Keratinocyte (primary cell): ENCODE measurements around the gene OLFM3. TPM values are rescaled to one million over a fixed set of nuclear protein-coding genes. Genes with fewer than 3 reads are reported as not detected.

Source experiments
- DNase-seq: peaks from one replicate; pipeline ENCODE4 v3.0.0-alpha.2; 2011; ENCODE audit warnings: low read depth, missing footprints, low spot score
- FAIRE-seq: peaks from 2 replicates; lab custom pipeline; 2011; peaks lifted over from hg19 to GRCh38; lab: Jason Lieb, UNC
- H2AFZ ChIP-seq: 2 replicates; pipeline ENCODE4 v1.6.0; 2012; ENCODE audit warnings: low read length, control low read depth, inconsistent platforms; ENCODE audit not compliant: control insufficient read depth
- H3K27ac ChIP-seq: 2 replicates; pipeline ENCODE4 v1.5.1; 2011; ENCODE audit warnings: low read length; ENCODE audit not compliant: control insufficient read depth, insufficient read depth
- H3K27me3 ChIP-seq: 3 replicates; pipeline ENCODE4 v1.6.0; 2011; ENCODE audit warnings: low read length; ENCODE audit not compliant: control insufficient read depth, insufficient read depth; ENCODE audit errors: extremely low read depth
- H3K36me3 ChIP-seq, 2 experiments: 2 replicates in 1 of 2; 3 replicates in 1 of 2; pipeline ENCODE4 v1.5.1; 2011; ENCODE audit warnings: low read length in 2 of 2, mild to moderate bottlenecking in 1 of 2; ENCODE audit not compliant: control insufficient read depth in 2 of 2, insufficient read depth in 2 of 2; ENCODE audit errors: extremely low read depth in 1 of 2
- H3K4me1 ChIP-seq: 3 replicates; pipeline ENCODE4 v1.5.1; 2011; ENCODE audit warnings: low read length; ENCODE audit not compliant: control insufficient read depth, insufficient read depth; ENCODE audit errors: extremely low read depth
- H3K4me2 ChIP-seq: 3 replicates; pipeline ENCODE4 v1.6.0; 2011; ENCODE audit warnings: low read depth, low read length; ENCODE audit not compliant: control insufficient read depth, insufficient read depth; ENCODE audit errors: extremely low read depth
- H3K4me3 ChIP-seq, 3 experiments: fragments of 200-600 bp in 1 of 3; sonication (generic) in 1 of 3; 2 replicates in 2 of 3; 3 replicates in 1 of 3; pipeline ENCODE4 v1.5.1; 2011 to 2016; ENCODE audit warnings: low read length in 3 of 3, mild to moderate bottlenecking in 3 of 3, control low read depth in 2 of 3, inconsistent platforms in 1 of 3, low read depth in 1 of 3, mixed read lengths in 1 of 3, mixed run types in 1 of 3, moderate library complexity in 1 of 3; ENCODE audit not compliant: control insufficient read depth in 2 of 3, insufficient read depth in 2 of 3; ENCODE audit errors: extremely low read depth in 1 of 3
- H3K79me2 ChIP-seq: 2 replicates; pipeline ENCODE4 v1.6.0; 2012; ENCODE audit warnings: low read length; ENCODE audit not compliant: control insufficient read depth, insufficient read depth
- H3K9ac ChIP-seq: 3 replicates; pipeline ENCODE4 v1.6.0; 2011; ENCODE audit warnings: low read length; ENCODE audit not compliant: control insufficient read depth, insufficient read depth; ENCODE audit errors: extremely low read depth
- H3K9me1 ChIP-seq: 3 replicates; pipeline ENCODE4 v1.6.0; 2011; ENCODE audit warnings: low read length; ENCODE audit not compliant: control insufficient read depth, insufficient read depth; ENCODE audit errors: extremely low read depth
- H3K9me3 ChIP-seq: 2 replicates; pipeline ENCODE4 v1.5.1; 2012; ENCODE audit warnings: low read depth, low read length; ENCODE audit not compliant: control insufficient read depth
- H4K20me1 ChIP-seq: 3 replicates; pipeline ENCODE4 v1.6.0; 2011; ENCODE audit warnings: low read length; ENCODE audit not compliant: control insufficient read depth, insufficient read depth; ENCODE audit errors: extremely low read depth
- CTCF ChIP-seq, 3 experiments: IDR thresholded peaks in 1 of 3; conservative IDR thresholded peaks in 1 of 3; optimal IDR thresholded peaks in 1 of 3; 2 replicates in 2 of 3; 3 replicates in 1 of 3; pipeline versions ENCODE3 to v1.5.1; 2011; ENCODE audit warnings: low read length in 3 of 3, mild to moderate bottlenecking in 3 of 3, moderate library complexity in 2 of 3, control low read depth in 1 of 3, inconsistent platforms in 1 of 3; ENCODE audit not compliant: insufficient read depth in 2 of 3; ENCODE audit errors: extremely low read depth in 1 of 3
- EZH2 ChIP-seq: IDR thresholded peaks from one replicate; pipeline ENCODE4 v1.6.1; 2012; ENCODE audit warnings: inconsistent platforms, mild to moderate bottlenecking, low read length, moderate library complexity
- dilution Hi-C: fragments of 300-500 bp; cut with MboI; formaldehyde crosslinking; loops from one replicate; pipeline ENCODE4 v1.7.0; 2020; ENCODE audit warnings: low sequenced_read_pairs; ENCODE audit not compliant: extremely low pct_ligation_motif_present
- polyA plus RNA-seq, 5 experiments: library from polyadenylated mRNA; depleted of rRNA in 3 of 5; stranded (reverse) in 3 of 5; stranded (forward) in 1 of 5; unstranded in 1 of 5; fragments of >200 nt; gene quantifications; 1 replicate in 1 of 5; 2 replicates in 3 of 5; 3 replicates in 1 of 5; pipeline versions ENCODE4 v1.2.1 to v1.2.3, GENCODE V29; 2011 to 2012; ENCODE audit warnings: missing spikeins in 2 of 5, low read depth in 1 of 5, low replicate concordance in 1 of 5

The OLFM3 gene
- polyA plus RNA-seq, 1 donor (not counting 4 experiments of a cell fraction or from before 2014, with no cell fraction given) = not detected

GRCh38 chr1:101859941-101860340 is 136.8 kb downstream of the OLFM3 start:
- Histone ChIP-seq H2AFZ (no peak overlapping the region), H3K36me3 (no peaks in the 10 kb centered on the region), H3K27me3 (no peaks in the 10 kb centered on the region), H3K9ac (no peak overlapping the region), H3K79me2 (no peaks in the 10 kb centered on the region), H3K9me1 (no peaks in the 10 kb centered on the region), H3K27ac (no peak overlapping the region), H3K9me3 (no peaks in the 10 kb centered on the region), H3K4me2 (no peak overlapping the region), H3K4me1 (no peaks in the 10 kb centered on the region), H4K20me1 (no peaks in the 10 kb centered on the region), H3K4me3 (no peak overlapping the region)
- TF ChIP-seq EZH2 (no peak), CTCF (optimal IDR thresholded peaks at IDR 0.05 in 1 of 3, IDR thresholded peaks at IDR 0.05 in 1 of 3, conservative IDR thresholded peaks at IDR 0.05 in 1 of 3; ENCODE audit: extremely low read depth in 1 of 3, insufficient read depth in 2 of 3, low read length in 3 of 3) (no peak)
- FAIRE-seq = no peak
- DNase-seq = no peak
- dilution Hi-C loops = no loop called here

GRCh38 chr1:101854271-101854670 is 142.5 kb downstream of the OLFM3 start:
- Histone ChIP-seq H3K4me3 (no peak overlapping the region), H3K4me1 (no peaks in the 10 kb centered on the region), H3K36me3 (no peaks in the 10 kb centered on the region), H3K9me1 (no peaks in the 10 kb centered on the region), H3K9me3 (no peaks in the 10 kb centered on the region), H3K9ac (no peak overlapping the region), H3K4me2 (no peak overlapping the region), H2AFZ (no peak overlapping the region), H3K27me3 (no peaks in the 10 kb centered on the region), H3K27ac (no peak overlapping the region), H3K79me2 (no peaks in the 10 kb centered on the region), H4K20me1 (no peaks in the 10 kb centered on the region)
- TF ChIP-seq CTCF (optimal IDR thresholded peaks at IDR 0.05 in 1 of 3, IDR thresholded peaks at IDR 0.05 in 1 of 3, conservative IDR thresholded peaks at IDR 0.05 in 1 of 3; ENCODE audit: extremely low read depth in 1 of 3, insufficient read depth in 2 of 3, low read length in 3 of 3) = no peak
- TF ChIP-seq EZH2 = no peak
- no peak for DNase-seq
- FAIRE-seq = no peak
- dilution Hi-C loops = no loop called here
